Duodenal mucosa (tissue), 2 donors: ENCODE data around the gene RAB37.

ENCODE experiments used
- H3K27ac ChIP-seq: one replicate; pipeline ENCODE4 v1.7.0; 2013; ENCODE audit warnings: low read depth, low read length
- H3K27me3 ChIP-seq, 2 donors: one replicate each; pipeline ENCODE4 v1.7.0; 2013; ENCODE audit warnings: low read length in 2 of 2, control low read depth in 1 of 2; ENCODE audit not compliant: insufficient read depth in 2 of 2, control insufficient read depth in 1 of 2
- H3K36me3 ChIP-seq, 2 donors: one replicate each; pipeline ENCODE4 v1.7.0; 2013; ENCODE audit warnings: low read length in 2 of 2, control low read depth in 1 of 2; ENCODE audit not compliant: insufficient read depth in 2 of 2, control insufficient read depth in 1 of 2
- H3K4me1 ChIP-seq, 2 donors: one replicate each; pipeline ENCODE4 v1.7.0; 2013; ENCODE audit warnings: low read length in 2 of 2, control low read depth in 1 of 2; ENCODE audit not compliant: insufficient read depth in 2 of 2, control insufficient read depth in 1 of 2
- H3K4me3 ChIP-seq, 2 donors: one replicate each; pipeline ENCODE4 v1.7.0; 2013; ENCODE audit warnings: low read length in 2 of 2, low read depth in 1 of 2
- H3K9ac ChIP-seq, 2 donors: one replicate each; pipeline ENCODE4 v1.7.0; 2013; ENCODE audit warnings: low read length in 2 of 2, low read depth in 1 of 2
- H3K9me3 ChIP-seq, 2 donors: one replicate each; pipeline ENCODE4 v1.7.0; 2013; ENCODE audit warnings: low read length in 2 of 2, control low read depth in 1 of 2; ENCODE audit not compliant: control insufficient read depth in 1 of 2

The RAB37 gene

DNA sequence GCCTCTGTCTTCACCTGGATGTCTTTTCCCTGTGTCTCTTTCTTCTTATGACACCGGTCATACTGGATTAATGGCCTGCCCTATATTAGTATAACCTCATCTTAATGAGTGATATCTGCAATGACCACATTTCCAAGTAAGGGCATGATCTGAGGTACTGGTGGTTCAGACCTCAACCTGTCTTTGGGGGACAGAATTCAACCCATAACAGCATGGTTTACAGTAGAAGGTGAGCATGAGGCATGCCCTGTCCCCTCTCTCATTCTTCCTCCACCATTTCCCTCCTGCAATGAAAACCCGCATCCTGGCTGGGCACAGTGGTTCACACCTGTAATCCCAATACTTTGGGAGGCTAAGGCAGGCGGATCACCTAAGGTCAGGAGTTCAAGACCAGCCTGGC lies 2.8 kb upstream of the RAB37 start:
- Histone ChIP-seq H3K4me3 (no peak overlapping the region), H3K4me1 (peaks cover 24% of the 10 kb centered on the region in 2 donors), H3K9ac (no peak overlapping the region), H3K27ac (no peak overlapping the region), H3K27me3 (peaks cover 9 to 16% of the 10 kb centered on the region in 2 donors), H3K9me3 (no peaks in the 10 kb centered on the region), H3K36me3 (no peaks in the 10 kb centered on the region)

DNA sequence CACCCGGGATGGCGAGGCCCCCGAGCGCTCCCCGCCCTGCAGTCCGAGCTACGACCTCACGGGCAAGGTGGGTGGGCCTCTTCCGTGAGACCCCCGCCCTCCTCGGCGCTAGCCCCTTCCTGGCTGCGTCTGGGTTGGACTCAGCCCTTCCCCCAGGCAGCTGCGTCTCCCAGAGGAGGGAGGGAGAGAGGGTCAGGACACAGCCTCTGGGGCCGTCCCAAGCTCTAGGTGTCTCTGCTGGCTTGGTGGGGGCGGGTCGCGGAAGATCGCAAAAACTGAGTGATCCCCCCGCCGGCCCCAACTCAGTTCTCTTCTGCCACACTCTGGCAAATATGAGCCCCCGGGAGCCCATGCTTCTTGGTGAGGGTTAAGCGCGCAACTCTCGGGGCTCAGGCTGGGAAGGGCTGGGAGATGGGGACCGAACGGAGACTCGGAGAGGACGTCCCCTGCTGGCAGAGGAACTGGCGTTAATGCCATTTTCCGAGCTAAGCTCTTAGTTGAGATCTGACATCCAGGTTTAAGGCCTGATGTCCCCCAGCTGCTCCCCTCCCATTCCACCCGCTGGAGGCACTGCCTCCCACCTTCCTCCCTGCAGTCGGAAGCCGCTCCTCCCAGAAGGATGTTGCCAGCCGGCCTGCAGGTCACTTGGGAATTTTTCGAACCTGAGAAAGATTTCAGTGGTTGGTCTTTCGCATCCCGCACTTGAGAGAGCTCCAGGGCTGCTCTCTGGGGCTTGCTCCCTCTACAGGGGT lies 419 bp downstream of the RAB37 start:
- H3K27ac ChIP-seq: peak overlapping the region; percentile 40

DNA sequence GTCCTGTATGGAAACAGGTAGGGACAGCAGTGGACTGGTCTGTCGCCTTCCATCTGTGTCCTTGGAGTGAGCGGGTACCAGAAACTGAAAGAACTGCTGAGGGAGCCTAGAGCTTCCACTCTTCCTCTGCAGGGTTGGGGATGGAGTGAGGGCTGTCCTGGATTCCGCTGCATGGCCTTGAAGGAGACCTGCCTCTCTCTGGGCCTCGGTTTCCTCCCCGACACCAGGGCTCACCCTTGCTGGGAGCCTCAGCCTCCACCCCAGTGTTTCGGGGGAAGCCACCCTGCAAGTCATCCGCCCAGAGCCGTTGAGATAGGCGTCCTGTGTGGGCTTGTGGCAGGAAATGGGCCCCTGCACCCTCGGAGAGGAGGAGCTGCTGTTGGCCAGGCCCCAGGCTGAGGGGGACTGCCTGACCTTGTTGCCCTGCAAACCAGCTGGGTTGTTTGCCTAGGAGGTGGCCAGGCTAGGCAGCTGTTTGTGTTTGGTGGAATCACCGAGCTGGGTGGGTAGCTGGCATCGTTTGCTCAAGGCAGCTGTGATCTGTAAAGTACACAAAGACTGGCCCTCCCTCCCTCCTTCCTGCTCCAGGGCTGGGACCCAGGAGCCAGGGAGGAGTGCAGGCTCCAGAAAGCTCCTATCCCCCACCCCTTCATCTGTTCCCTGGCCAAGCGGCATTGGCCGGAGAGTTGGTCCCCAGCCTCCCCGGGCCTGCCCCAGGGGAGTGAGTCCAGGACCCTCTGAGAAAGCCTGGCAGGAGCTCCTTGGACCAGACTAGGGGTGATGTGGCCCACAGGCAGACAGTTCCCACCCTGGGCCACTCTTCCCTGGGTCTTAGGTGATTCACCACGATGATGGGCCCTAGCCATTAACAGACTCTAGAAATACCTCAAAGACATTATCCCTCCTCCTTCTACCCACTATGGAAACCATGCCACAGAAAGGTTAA lies 1.3 kb downstream of the RAB37 start:
- Histone ChIP-seq H3K27me3 (peaks cover 9 to 16% of the 10 kb centered on the region in 2 donors), H3K4me1 (peaks cover 31 to 38% of the 10 kb centered on the region in 2 donors), H3K4me3 (peak overlapping the region; percentile 64 to 70), H3K27ac (peak overlapping the region; percentile 14), H3K36me3 (no peaks in the 10 kb centered on the region), H3K9me3 (no peaks in the 10 kb centered on the region), H3K9ac (peak overlapping the region; percentile 9 to 44)

More for the DNA sequence above, 419 bp downstream of the RAB37 start:
- Histone ChIP-seq H3K27me3 (peaks cover 9 to 16% of the 10 kb centered on the region in 2 donors), H3K9ac (peak overlapping the region; percentile 44 to 47), H3K4me3 (peak overlapping the region; percentile 64 to 70), H3K9me3 (no peaks in the 10 kb centered on the region), H3K4me1 (peaks cover 25 to 31% of the 10 kb centered on the region in 2 donors), H3K36me3 (no peaks in the 10 kb centered on the region)

DNA sequence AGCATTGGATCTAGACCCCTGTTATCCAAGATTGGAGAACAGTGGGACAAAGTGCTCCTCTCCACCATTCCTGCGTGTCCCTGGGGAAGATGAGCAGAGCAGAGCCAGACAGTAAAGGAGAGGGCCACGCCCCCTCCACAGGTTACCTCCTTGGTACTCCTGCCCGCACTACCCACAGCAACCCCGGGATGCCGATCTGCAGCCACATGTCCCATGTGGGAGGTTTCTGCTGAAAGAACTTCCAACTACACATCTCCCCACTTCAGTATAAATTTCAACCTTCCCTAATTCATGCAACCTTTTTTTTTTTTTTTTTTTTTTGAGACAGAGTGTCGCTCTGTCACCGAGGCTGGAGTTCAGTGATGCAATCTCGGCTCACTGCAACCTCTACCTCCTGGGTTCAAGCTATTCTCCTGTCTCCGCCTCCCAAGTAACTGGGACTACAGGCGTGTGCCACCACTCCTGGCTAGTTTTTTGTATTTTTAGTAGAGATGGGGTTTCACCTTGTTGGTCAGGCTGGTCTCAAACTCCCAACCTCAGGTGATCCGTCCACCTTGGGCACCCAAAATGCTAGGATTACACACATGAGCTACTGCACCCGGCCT lies 2.3 kb downstream of the RAB37 start:
- Histone ChIP-seq H3K36me3 (no peaks in the 10 kb centered on the region), H3K4me3 (peak overlapping the region in 1 of 2 donors; percentile 64), H3K9me3 (no peaks in the 10 kb centered on the region), H3K4me1 (peaks cover 32 to 43% of the 10 kb centered on the region in 2 donors), H3K9ac (no peak overlapping the region), H3K27me3 (peaks cover 9 to 16% of the 10 kb centered on the region in 2 donors), H3K27ac (no peak overlapping the region)

DNA sequence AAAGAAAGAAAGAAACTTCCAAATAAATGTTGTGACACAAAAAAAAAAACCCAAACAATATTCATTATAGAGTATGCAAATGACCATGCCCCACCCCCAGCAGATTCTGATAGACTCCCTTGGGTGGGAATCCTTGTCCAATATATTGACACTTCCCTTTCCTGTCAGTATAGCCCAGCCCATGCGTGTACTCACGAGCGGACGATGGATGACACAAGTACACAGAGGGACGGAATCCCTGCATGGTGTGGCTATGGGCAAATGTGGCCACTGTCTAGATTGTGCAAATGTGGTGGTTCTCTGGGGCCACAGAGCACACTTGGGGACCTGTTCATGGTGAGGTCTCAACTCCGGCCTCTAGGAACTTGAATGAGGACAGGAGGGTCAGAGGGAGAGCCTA lies 3.1 kb downstream of the RAB37 start:
- Histone ChIP-seq H3K9ac (peak overlapping the region in 1 of 2 donors; percentile 9), H3K4me3 (no peak overlapping the region), H3K27ac (no peak overlapping the region), H3K27me3 (peaks cover 9 to 16% of the 10 kb centered on the region in 2 donors), H3K9me3 (no peaks in the 10 kb centered on the region), H3K4me1 (peaks cover 38 to 51% of the 10 kb centered on the region in 2 donors), H3K36me3 (no peaks in the 10 kb centered on the region)

DNA sequence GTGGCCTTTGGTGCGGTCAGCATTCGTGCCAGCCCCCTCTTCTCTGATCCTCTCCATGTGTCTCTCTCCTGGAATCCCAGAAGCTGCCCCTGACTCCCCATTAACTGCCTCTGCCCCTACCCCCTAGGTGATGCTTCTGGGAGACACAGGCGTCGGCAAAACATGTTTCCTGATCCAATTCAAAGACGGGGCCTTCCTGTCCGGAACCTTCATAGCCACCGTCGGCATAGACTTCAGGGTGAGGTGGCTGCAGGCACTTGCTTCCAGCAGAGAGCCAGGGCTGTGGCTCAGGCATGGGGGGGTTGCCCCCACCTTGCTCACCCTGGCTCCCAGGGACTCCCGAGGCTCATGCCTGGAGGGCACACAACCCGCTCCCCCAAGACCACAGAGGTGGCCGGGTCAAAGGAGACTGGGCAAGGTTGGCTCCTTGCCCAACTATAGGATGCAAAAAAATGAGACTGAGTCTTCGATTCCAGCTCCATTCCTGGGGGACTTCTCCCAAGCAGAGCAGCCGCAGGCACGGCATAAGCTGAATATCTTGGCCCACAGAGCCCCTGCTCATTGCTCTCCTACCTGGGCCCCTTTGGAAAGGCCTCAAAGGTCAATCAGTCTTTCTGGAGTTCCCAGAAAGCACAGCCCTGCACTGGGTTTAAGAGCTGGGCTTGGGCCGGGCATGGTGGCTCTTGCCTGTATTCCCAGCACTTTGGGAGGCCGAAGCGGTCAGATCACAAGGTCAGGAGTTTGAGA lies 3.8 kb downstream of the RAB37 start:
- no peak overlapping the region for H3K4me3 ChIP-seq
- no peaks in the 10 kb centered on the region for H3K36me3 ChIP-seq
- no peak overlapping the region for H3K27ac ChIP-seq
- no peak overlapping the region for H3K9ac ChIP-seq
- peaks cover 9 to 16% of the 10 kb centered on the region in 2 donors for H3K27me3 ChIP-seq
- H3K4me1 ChIP-seq: peaks cover 38 to 57% of the 10 kb centered on the region in 2 donors
- no peaks in the 10 kb centered on the region for H3K9me3 ChIP-seq

DNA sequence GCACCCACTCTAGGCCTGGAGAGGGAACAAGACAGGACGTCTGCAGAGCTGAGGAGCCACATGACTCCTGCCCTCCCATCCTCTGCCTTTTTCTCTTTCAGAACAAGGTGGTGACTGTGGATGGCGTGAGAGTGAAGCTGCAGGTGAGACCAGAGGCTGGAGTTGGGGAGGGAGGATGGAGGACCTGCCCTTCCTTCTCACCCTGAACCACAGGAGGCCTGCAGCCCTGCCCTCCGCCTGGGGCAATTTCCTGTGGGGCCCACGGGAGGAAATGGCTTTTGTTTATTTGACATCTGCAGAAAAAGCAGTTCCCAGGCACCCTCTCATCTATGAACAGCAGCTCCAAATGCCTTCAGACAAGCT lies 5.1 kb downstream of the RAB37 start:
- Histone ChIP-seq H3K4me3 (peak overlapping the region in 1 of 2 donors; percentile 32), H3K36me3 (no peaks in the 10 kb centered on the region), H3K9me3 (no peaks in the 10 kb centered on the region), H3K27ac (no peak overlapping the region), H3K4me1 (peaks cover 45 to 69% of the 10 kb centered on the region in 2 donors), H3K9ac (no peak overlapping the region), H3K27me3 (peaks cover 9 to 16% of the 10 kb centered on the region in 2 donors)

DNA sequence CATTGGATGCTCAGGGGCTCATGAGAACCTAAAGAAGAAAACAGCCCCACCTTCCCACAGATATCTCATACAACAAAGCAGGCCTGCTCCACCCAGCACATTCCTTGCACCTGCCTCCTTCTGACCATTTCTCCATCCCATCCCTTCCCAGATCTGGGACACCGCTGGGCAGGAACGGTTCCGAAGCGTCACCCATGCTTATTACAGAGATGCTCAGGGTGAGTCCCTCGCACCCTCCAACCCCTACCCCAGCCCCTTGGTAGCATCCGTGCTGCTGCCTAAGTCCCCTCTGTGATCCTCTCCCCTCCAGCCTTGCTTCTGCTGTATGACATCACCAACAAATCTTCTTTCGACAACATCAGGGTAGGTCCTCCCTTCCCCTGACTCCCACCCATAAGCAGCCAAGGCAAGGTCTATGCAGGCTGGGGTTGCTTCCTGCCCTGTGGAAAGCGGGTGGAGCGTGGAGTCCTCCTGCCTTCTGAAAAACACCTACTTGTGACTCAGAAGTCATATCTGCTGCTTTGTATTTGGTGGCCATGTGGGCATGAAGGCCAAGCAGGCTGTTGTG lies 6.0 kb downstream of the RAB37 start:
- Histone ChIP-seq H3K36me3 (no peaks in the 10 kb centered on the region), H3K4me1 (peaks cover 43 to 69% of the 10 kb centered on the region in 2 donors), H3K27me3 (peaks cover 4 to 6% of the 10 kb centered on the region in 2 donors)

DNA sequence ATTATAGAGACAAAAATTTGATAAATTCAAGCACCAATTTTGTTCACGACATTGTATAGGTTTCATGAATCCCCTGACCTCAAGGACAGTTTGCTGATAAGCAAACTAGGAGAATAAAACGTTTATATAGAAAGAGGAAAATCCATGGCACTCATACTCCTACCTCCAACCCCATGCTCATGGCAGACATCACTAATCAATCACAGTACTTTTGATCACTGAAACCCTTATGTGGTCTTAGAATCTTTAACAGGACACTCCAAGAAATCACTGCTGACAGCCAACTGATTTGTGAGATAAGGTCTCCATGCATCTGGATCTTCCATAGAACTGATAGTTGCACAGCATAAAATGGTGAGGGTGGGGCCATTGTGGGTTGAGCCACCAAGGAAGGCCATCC lies 6.7 kb downstream of the RAB37 start:
- Histone ChIP-seq H3K4me3 (no peak overlapping the region), H3K36me3 (no peaks in the 10 kb centered on the region), H3K27ac (no peak overlapping the region), H3K9ac (no peak overlapping the region), H3K27me3 (no peaks in the 10 kb centered on the region), H3K4me1 (peaks cover 36 to 62% of the 10 kb centered on the region in 2 donors), H3K9me3 (no peaks in the 10 kb centered on the region)

More for the DNA sequence above, 6.0 kb downstream of the RAB37 start:
- H3K27ac ChIP-seq: no peak overlapping the region
- H3K9ac ChIP-seq: no peak overlapping the region
- H3K9me3 ChIP-seq: no peaks in the 10 kb centered on the region
- H3K4me3 ChIP-seq: no peak overlapping the region
